ENCODE results near the gene GNAZ. TPM values are rescaled to one million over a fixed set of nuclear protein-coding genes. Genes with fewer than 3 reads are reported as not detected.

GNAZ gene
- total and polyA plus RNA-seq, 5 donors from 2014 or later: 0.05 to 3.6 (median 0.06) TPM; not detected in 2

DNA sequence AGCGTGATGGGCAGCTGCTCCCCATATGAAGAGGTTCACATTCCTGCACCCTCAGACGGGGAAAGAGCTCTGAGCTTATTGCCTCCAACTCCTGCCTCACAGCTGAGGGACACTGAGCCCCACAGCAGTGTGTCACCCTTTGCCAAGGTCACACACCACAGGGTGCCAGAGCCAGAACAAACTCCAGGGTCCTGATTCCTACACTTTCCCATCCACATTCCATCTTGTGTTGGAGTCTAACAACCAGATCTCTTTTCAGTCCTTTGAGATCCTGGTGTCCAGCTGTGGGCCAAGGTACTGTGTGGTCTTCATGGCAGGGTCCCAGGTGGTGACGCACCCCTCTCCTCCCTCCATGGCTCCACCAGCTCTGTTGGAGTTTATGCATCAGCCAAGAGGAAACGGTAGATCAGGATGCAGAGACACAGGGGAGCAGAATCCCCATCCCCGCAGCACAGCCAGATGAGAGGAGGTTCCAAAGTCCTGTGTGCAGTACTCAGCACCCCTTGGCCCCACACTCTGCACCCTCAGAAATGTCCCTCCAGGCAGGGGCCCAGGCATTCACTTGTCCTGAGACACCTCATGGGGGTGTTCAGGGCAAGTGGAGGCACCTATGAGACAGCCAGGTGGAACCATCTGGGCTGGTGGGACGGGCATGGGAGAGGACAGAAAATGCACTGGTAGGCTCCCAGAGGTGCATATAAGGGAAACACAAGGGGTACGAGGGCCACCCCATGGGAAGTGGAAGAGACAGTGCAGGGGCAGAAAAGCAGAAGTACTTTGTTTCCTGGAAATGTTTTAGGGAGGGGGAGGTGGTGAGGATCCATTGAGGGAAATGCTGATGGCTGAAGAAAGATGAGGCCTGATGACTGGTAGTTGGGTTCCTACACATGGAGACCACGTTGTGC, 32.6 kb upstream of the GNAZ start:
- Mint-ChIP-seq H3K27ac (peak overlapping the region in 2 of 3 donors; percentile 44 to 63), H3K9me3 (no peaks in the 10 kb centered on the region), H3K36me3 (no peaks in the 10 kb centered on the region), H3K4me3 (no peak overlapping the region), H3K4me1 (peaks cover 0 to 2% (median 0%) of the 10 kb centered on the region in 4 donors), H3K27me3 (peaks cover 24% of the 10 kb centered on the region)
- no peak overlapping the region for H3K27ac ChIP-seq (ENCODE audit: insufficient read depth, low read length, poor library complexity, severe bottlenecking)
- H3K36me3 ChIP-seq (ENCODE audit: control insufficient read depth, insufficient read depth, low read length): no peaks in the 10 kb centered on the region
- no peak for DNase-seq
- H3K9me3 ChIP-seq (ENCODE audit: control insufficient read depth in 2 of 2, low read length in 2 of 2): no peaks in the 10 kb centered on the region
- no peaks in the 10 kb centered on the region for H3K4me1 ChIP-seq (ENCODE audit: control insufficient read depth, insufficient read depth, low read length, poor library complexity, severe bottlenecking)
- no peak for ATAC-seq (ENCODE audit: low read depth in 2 of 2)
- H3K4me3 ChIP-seq (ENCODE audit: low read depth, low read length): no peak overlapping the region
- H3K27me3 ChIP-seq (ENCODE audit: control insufficient read depth, insufficient read depth, low read length): no peaks in the 10 kb centered on the region

DNA sequence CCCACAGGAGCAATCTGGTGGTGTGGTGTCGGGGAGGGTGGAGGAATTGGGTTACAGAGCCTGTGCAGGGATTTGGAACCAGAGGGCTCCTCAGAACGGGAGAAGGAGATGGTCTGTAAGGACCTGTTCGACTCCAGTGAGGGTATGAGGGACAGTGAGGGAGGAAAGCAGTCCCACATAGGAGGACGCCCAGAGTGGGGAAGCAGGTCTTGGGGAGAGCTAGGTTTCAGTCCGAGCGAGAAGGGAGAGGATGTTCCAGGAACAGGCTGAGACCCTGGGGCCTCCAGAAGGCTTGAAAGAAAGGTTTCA, 32.0 kb upstream of the GNAZ start:
- Histone ChIP-seq H3K27me3 (ENCODE audit: control insufficient read depth, insufficient read depth, low read length) (no peaks in the 10 kb centered on the region), H3K4me3 (ENCODE audit: low read depth, low read length) (no peak overlapping the region), H3K9me3 (ENCODE audit: control insufficient read depth in 2 of 2, low read length in 2 of 2) (no peaks in the 10 kb centered on the region), H3K36me3 (ENCODE audit: control insufficient read depth, insufficient read depth, low read length) (no peaks in the 10 kb centered on the region), H3K27ac (ENCODE audit: insufficient read depth, low read length, poor library complexity, severe bottlenecking) (no peak overlapping the region), H3K4me1 (ENCODE audit: control insufficient read depth, insufficient read depth, low read length, poor library complexity, severe bottlenecking) (no peaks in the 10 kb centered on the region)
- DNase-seq (no peak), ATAC-seq (ENCODE audit: low read depth in 2 of 2) (no peak)
- Mint-ChIP-seq H3K27me3 (peaks cover 24% of the 10 kb centered on the region), H3K4me1 (peaks cover 0 to 2% (median 0%) of the 10 kb centered on the region in 4 donors), H3K36me3 (no peaks in the 10 kb centered on the region), H3K27ac (peak overlapping the region in 1 of 3 donors; percentile 59), H3K4me3 (no peak overlapping the region), H3K9me3 (no peaks in the 10 kb centered on the region)

DNA sequence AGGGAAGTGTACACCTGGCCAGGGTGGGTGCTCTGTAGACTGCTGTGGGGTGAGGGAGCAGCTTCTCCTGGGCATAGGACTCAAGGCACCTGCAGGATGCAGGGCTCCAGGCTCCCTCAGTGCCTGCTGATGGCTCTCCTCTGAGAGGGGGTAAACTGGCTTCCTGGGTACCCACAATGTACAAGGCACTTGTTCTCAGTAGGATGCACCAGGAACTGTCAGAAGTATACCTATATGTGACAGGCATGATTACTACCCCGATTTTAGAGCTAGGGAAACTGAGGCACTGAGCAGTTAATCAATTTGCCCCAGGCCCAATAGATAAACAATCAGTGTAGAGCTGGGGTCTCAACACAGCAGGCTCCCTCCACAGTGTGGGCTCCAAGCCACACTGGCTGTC, 31.4 kb upstream of the GNAZ start:
- H3K27ac ChIP-seq (ENCODE audit: insufficient read depth, low read length, poor library complexity, severe bottlenecking): no peak overlapping the region
- H3K4me1 ChIP-seq (ENCODE audit: control insufficient read depth, insufficient read depth, low read length, poor library complexity, severe bottlenecking): no peaks in the 10 kb centered on the region
- DNase-seq (no peak), ATAC-seq (ENCODE audit: low read depth in 2 of 2) (no peak)
- no peaks in the 10 kb centered on the region for H3K36me3 Mint-ChIP-seq
- H3K36me3 ChIP-seq (ENCODE audit: control insufficient read depth, insufficient read depth, low read length): no peaks in the 10 kb centered on the region
- no peaks in the 10 kb centered on the region for H3K9me3 ChIP-seq (ENCODE audit: control insufficient read depth in 2 of 2, low read length in 2 of 2)
- H3K27me3 Mint-ChIP-seq: peaks cover 24% of the 10 kb centered on the region
- no peak overlapping the region for H3K27ac Mint-ChIP-seq
- H3K9me3 Mint-ChIP-seq: no peaks in the 10 kb centered on the region
- no peak overlapping the region for H3K4me3 Mint-ChIP-seq
- no peaks in the 10 kb centered on the region for H3K27me3 ChIP-seq (ENCODE audit: control insufficient read depth, insufficient read depth, low read length)
- H3K4me3 ChIP-seq (ENCODE audit: low read depth, low read length): no peak overlapping the region
- peaks cover 0 to 2% (median 0%) of the 10 kb centered on the region in 4 donors for H3K4me1 Mint-ChIP-seq

DNA sequence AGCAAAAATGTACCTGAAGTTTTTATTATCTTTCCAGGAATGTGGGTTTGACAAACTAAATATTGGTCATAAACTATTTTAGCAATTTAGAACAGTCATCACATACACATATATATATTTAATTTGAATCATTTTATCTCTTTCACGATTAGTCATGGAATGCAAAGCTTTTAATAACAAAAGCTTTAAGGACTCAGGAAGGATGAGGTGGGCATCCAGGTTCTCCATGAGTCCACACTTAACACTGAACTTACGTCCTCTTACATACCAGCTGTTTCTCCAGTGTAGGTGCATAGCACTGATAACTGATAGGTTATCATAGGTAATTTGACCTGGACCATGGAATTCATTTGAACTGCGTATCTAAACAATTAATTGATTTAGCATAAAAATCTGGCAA, 28.1 kb upstream of the GNAZ start:
- Histone ChIP-seq H3K27ac (ENCODE audit: insufficient read depth, low read length, poor library complexity, severe bottlenecking) (no peak overlapping the region), H3K4me1 (ENCODE audit: control insufficient read depth, insufficient read depth, low read length, poor library complexity, severe bottlenecking) (no peaks in the 10 kb centered on the region), H3K9me3 (ENCODE audit: control insufficient read depth in 2 of 2, low read length in 2 of 2) (peaks cover 10 to 12% of the 10 kb centered on the region in 2 experiments), H3K27me3 (ENCODE audit: control insufficient read depth, insufficient read depth, low read length) (peaks cover 2% of the 10 kb centered on the region), H3K4me3 (ENCODE audit: low read depth, low read length) (no peak overlapping the region), H3K36me3 (ENCODE audit: control insufficient read depth, insufficient read depth, low read length) (no peaks in the 10 kb centered on the region)
- H3K36me3 Mint-ChIP-seq: no peaks in the 10 kb centered on the region
- DNase-seq (no peak), ATAC-seq (ENCODE audit: low read depth in 2 of 2) (no peak)
- no peaks in the 10 kb centered on the region for H3K4me1 Mint-ChIP-seq
- H3K27ac Mint-ChIP-seq: no peak overlapping the region
- peaks cover 40% of the 10 kb centered on the region for H3K27me3 Mint-ChIP-seq
- no peak overlapping the region for H3K4me3 Mint-ChIP-seq
- no peaks in the 10 kb centered on the region for H3K9me3 Mint-ChIP-seq

DNA sequence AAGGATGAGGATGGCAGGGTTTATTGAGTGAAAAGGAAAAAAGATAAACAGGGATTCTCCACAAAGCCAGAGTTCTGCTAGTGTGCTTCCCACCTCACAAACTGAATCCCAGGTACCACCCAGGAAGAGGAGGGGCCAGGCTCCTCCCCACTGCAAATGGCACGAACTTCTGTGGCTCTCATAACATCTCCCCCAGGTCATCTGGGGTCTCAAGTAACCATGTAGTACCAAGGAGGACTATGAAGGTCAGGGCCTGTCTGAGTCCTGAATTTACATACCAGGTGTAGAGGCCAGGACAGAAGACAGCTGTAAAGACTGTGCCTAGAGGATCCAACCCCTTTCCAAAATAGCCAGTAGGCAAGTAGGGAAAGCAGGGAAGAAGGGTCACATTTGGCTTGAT, 25.7 kb upstream of the GNAZ start:
- DNase-seq (no peak), ATAC-seq (ENCODE audit: low read depth in 2 of 2) (no peak)
- Mint-ChIP-seq H3K27ac (no peak overlapping the region), H3K4me3 (no peak overlapping the region), H3K4me1 (no peaks in the 10 kb centered on the region), H3K9me3 (peaks cover 0 to 2% (median 0%) of the 10 kb centered on the region in 7 donors), H3K36me3 (no peaks in the 10 kb centered on the region), H3K27me3 (peaks cover 49% of the 10 kb centered on the region)
- no peaks in the 10 kb centered on the region for H3K4me1 ChIP-seq (ENCODE audit: control insufficient read depth, insufficient read depth, low read length, poor library complexity, severe bottlenecking)
- H3K4me3 ChIP-seq (ENCODE audit: low read depth, low read length): no peak overlapping the region
- H3K27me3 ChIP-seq (ENCODE audit: control insufficient read depth, insufficient read depth, low read length): peaks cover 6% of the 10 kb centered on the region
- no peak overlapping the region for H3K27ac ChIP-seq (ENCODE audit: insufficient read depth, low read length, poor library complexity, severe bottlenecking)
- peaks cover 10 to 12% of the 10 kb centered on the region in 2 experiments for H3K9me3 ChIP-seq (ENCODE audit: control insufficient read depth in 2 of 2, low read length in 2 of 2)
- H3K36me3 ChIP-seq (ENCODE audit: control insufficient read depth, insufficient read depth, low read length): no peaks in the 10 kb centered on the region

DNA sequence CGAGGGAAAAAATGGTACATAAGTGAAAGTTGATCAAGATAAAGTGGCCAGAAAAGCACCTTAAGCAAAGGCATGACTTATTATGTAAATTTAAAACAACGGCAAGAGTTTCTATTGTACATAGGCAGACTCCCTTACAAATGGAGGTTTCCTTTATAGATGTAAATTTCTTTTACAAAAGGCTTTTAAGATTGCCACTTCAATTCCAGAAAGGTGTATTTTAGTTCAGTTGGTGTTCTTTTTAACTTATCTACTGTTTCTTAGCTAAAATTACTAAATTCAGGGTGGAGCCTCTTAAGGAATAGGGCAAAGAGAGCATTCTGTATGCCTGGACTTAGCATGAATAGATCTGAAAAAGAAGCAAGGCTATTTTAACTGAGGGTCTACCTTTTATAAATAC, 24.9 kb upstream of the GNAZ start:
- Mint-ChIP-seq H3K9me3 (peaks cover 0 to 2% (median 0%) of the 10 kb centered on the region in 7 donors), H3K36me3 (no peaks in the 10 kb centered on the region), H3K27me3 (peaks cover 45% of the 10 kb centered on the region), H3K4me1 (no peaks in the 10 kb centered on the region), H3K27ac (no peak overlapping the region), H3K4me3 (no peak overlapping the region)
- Histone ChIP-seq H3K27ac (ENCODE audit: insufficient read depth, low read length, poor library complexity, severe bottlenecking) (no peak overlapping the region), H3K36me3 (ENCODE audit: control insufficient read depth, insufficient read depth, low read length) (no peaks in the 10 kb centered on the region), H3K4me1 (ENCODE audit: control insufficient read depth, insufficient read depth, low read length, poor library complexity, severe bottlenecking) (no peaks in the 10 kb centered on the region), H3K9me3 (ENCODE audit: control insufficient read depth in 2 of 2, low read length in 2 of 2) (peaks cover 10 to 12% of the 10 kb centered on the region in 2 experiments), H3K4me3 (ENCODE audit: low read depth, low read length) (no peak overlapping the region), H3K27me3 (ENCODE audit: control insufficient read depth, insufficient read depth, low read length) (peaks cover 6% of the 10 kb centered on the region)
- ATAC-seq (ENCODE audit: low read depth in 2 of 2) (no peak), DNase-seq (no peak)

DNA sequence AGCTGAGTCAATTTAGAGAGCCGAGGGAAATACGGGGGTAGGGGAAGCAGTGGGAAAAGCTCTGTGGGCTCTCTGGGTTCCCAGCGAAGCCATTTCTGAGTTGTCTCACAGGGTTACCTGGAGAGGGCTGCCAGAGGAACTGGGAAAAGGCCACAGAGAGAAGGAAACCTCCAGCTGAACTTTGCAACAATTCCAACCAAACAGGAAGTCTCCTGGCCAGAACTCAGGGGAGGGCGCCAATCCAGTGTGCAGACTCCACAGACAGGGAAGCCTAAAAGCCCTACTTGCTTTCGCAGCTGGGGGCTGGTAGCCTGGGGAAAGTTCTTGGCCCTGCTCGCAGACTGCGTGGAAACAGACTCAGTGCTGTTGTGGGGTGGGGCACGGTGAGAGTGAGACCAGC, 23.1 kb upstream of the GNAZ start:
- Mint-ChIP-seq H3K36me3 (no peaks in the 10 kb centered on the region), H3K9me3 (peaks cover 0 to 2% (median 0%) of the 10 kb centered on the region in 7 donors), H3K4me3 (no peak overlapping the region), H3K27ac (no peak overlapping the region), H3K27me3 (peaks cover 47% of the 10 kb centered on the region), H3K4me1 (no peaks in the 10 kb centered on the region)
- Histone ChIP-seq H3K4me1 (ENCODE audit: control insufficient read depth, insufficient read depth, low read length, poor library complexity, severe bottlenecking) (no peaks in the 10 kb centered on the region), H3K27me3 (ENCODE audit: control insufficient read depth, insufficient read depth, low read length) (peaks cover 6% of the 10 kb centered on the region), H3K27ac (ENCODE audit: insufficient read depth, low read length, poor library complexity, severe bottlenecking) (no peak overlapping the region), H3K36me3 (ENCODE audit: control insufficient read depth, insufficient read depth, low read length) (no peaks in the 10 kb centered on the region), H3K9me3 (ENCODE audit: control insufficient read depth in 2 of 2, low read length in 2 of 2) (peaks cover 10 to 12% of the 10 kb centered on the region in 2 experiments), H3K4me3 (ENCODE audit: low read depth, low read length) (no peak overlapping the region)
- ATAC-seq (ENCODE audit: low read depth in 2 of 2) (no peak), DNase-seq (no peak)

DNA sequence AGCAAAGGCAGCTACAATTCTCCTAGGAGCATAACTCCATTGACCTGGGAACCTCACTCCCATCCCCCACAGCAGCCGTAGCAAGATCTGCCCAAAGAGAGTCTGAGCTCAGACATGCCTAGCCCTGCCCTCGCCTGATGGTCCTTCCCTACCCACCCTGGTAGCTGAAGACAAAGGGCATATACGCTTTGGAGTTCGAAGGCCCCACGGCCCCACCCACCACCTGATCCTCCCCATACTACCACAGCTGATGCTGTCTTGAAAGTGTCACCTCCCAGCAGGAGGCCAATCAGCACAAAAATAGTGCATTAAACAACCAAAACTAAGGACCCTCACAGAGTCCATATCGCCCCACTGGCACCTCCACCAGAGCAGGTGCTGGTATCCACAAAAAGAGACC, 22.6 kb upstream of the GNAZ start:
- ATAC-seq (ENCODE audit: low read depth in 2 of 2) (no peak), DNase-seq (no peak)
- Histone ChIP-seq H3K4me3 (ENCODE audit: low read depth, low read length) (no peak overlapping the region), H3K4me1 (ENCODE audit: control insufficient read depth, insufficient read depth, low read length, poor library complexity, severe bottlenecking) (no peaks in the 10 kb centered on the region), H3K27ac (ENCODE audit: insufficient read depth, low read length, poor library complexity, severe bottlenecking) (no peak overlapping the region), H3K27me3 (ENCODE audit: control insufficient read depth, insufficient read depth, low read length) (peaks cover 6% of the 10 kb centered on the region), H3K36me3 (ENCODE audit: control insufficient read depth, insufficient read depth, low read length) (no peaks in the 10 kb centered on the region), H3K9me3 (ENCODE audit: control insufficient read depth in 2 of 2, low read length in 2 of 2) (peaks cover 10 to 12% of the 10 kb centered on the region in 2 experiments)
- no peak overlapping the region for H3K27ac Mint-ChIP-seq
- H3K4me3 Mint-ChIP-seq: no peak overlapping the region
- H3K27me3 Mint-ChIP-seq: peaks cover 44% of the 10 kb centered on the region
- H3K36me3 Mint-ChIP-seq: no peaks in the 10 kb centered on the region
- H3K4me1 Mint-ChIP-seq: no peaks in the 10 kb centered on the region
- H3K9me3 Mint-ChIP-seq: peaks cover 0 to 2% (median 0%) of the 10 kb centered on the region in 7 donors

Measured in CD4-positive, CD25-positive, alpha-beta regulatory T cell (primary cell).